HCT116 (cell line): ENCODE results near the gene SORCS2. TPM values are rescaled to one million over a fixed set of nuclear protein-coding genes. Genes with fewer than 3 reads are reported as not detected.

Experiments
- ATAC-seq: fragments of 200-7000 bp; cut with Tn5 transposase; 2 replicates; pipeline ENCODE4 v1.9.1; 2020; ENCODE audit warnings: mild to moderate bottlenecking, moderate library complexity
- BruUV-seq: library from RNA; stranded (reverse); fragments of 400-500 nt; replicated peaks from 2 replicates; lab custom pipeline; 2021; lab: Mats Ljungman, UMichigan
- CTCF ChIA-PET: fragments of 300-600 bp; sonication (Branson Sonifier 250); formaldehyde crosslinking; loops from one replicate; lab custom pipeline; 2021; ENCODE audit warnings: antibody characterized with exemption; lab: Charles Lee
- POLR2A ChIA-PET: fragments of 300-600, 350-600 bp; sonication (Branson Sonifier 250); formaldehyde crosslinking; loops from one replicate; lab custom pipeline; 2021; ENCODE audit warnings: antibody characterized with exemption; lab: Charles Lee
- RAD21 ChIA-PET, 2 experiments: fragments of 300-600 bp; sonication (Branson Sonifier 250); formaldehyde crosslinking; loops; one replicate each; lab custom pipeline; 2023; ENCODE audit warnings: low total read pairs in 2 of 2; ENCODE audit not compliant: uncharacterized antibody in 2 of 2, unreplicated experiment in 2 of 2, low non-redundant PET in 1 of 2; lab: Charles Lee
- DNase-seq: peaks from one replicate; pipeline ENCODE4 v3.0.0-alpha.2; 2010; ENCODE audit warnings: low read depth, low spot score
- H2AFZ ChIP-seq: fragments of 200-600 bp; shearing (Covaris generic), sonication (generic); 2 replicates; pipeline ENCODE4 v1.6.1; 2017; ENCODE audit warnings: low read depth, mixed run types, mixed read lengths, antibody characterized with exemption, low read length; ENCODE audit not compliant: poor library complexity, severe bottlenecking
- H3K27ac ChIP-seq: 2 replicates; pipeline ENCODE4 v1.5.1; 2012; ENCODE audit warnings: low read depth, low read length
- H3K27me3 ChIP-seq: fragments of 200-600 bp; sonication (generic); 2 replicates; pipeline ENCODE4 v1.6.1; 2016; ENCODE audit warnings: mixed run types, low read length, mixed read lengths; ENCODE audit not compliant: insufficient read depth
- H3K36me3 ChIP-seq, 2 experiments: fragments of 200-500 bp in 1 of 2; fragments of 200-600 bp in 1 of 2; sonication (Bioruptor generic) in 1 of 2; sonication (generic) in 1 of 2; 2 replicates each; pipeline versions ENCODE4 v1.5.1 to v1.6.1; 2014 to 2016; ENCODE audit warnings: low read length in 2 of 2, inconsistent platforms in 1 of 2, mixed read lengths in 1 of 2, mixed run types in 1 of 2; ENCODE audit not compliant: insufficient read depth in 2 of 2, control insufficient read depth in 1 of 2
- H3K4me1 ChIP-seq, 2 experiments: fragments of 200-600 bp in 1 of 2; sonication (generic) in 1 of 2; 2 replicates each; pipeline versions ENCODE4 v1.5.1 to v1.6.1; 2012 to 2017; ENCODE audit warnings: low read length in 2 of 2, inconsistent platforms in 1 of 2, mild to moderate bottlenecking in 1 of 2, mixed read lengths in 1 of 2, mixed run types in 1 of 2, moderate library complexity in 1 of 2; ENCODE audit not compliant: insufficient read depth in 2 of 2, control insufficient read depth in 1 of 2
- H3K4me2 ChIP-seq: fragments of 200-600 bp; sonication (generic); 2 replicates; pipeline ENCODE4 v1.6.1; 2017; ENCODE audit warnings: mixed run types, low read length, mixed read lengths
- H3K4me3 ChIP-seq, 2 experiments: fragments of 200-600 bp in 1 of 2; sonication (generic) in 1 of 2; replicated peaks in 1 of 2; 2 replicates each; pipeline ENCODE4 v1.5.1; 2011 to 2016; ENCODE audit warnings: low read length in 2 of 2, control low read depth in 1 of 2, low read depth in 1 of 2, mild to moderate bottlenecking in 1 of 2, mixed read lengths in 1 of 2, mixed run types in 1 of 2
- H3K79me2 ChIP-seq: fragments of 200-600 bp; sonication (generic); 2 replicates; pipeline ENCODE4 v1.6.1; 2017; ENCODE audit warnings: mild to moderate bottlenecking, mixed run types, low read length, moderate library complexity, mixed read lengths; ENCODE audit not compliant: insufficient read depth
- H3K9ac ChIP-seq: fragments of 200-600 bp; sonication (generic); 2 replicates; pipeline ENCODE4 v1.6.1; 2016; ENCODE audit warnings: low read length, mixed read lengths
- H3K9me2 ChIP-seq: fragments of 200-600 bp; sonication (generic), shearing (Covaris generic); 2 replicates; pipeline ENCODE4 v1.6.1; 2017; ENCODE audit warnings: mixed run types, mild to moderate bottlenecking, moderate library complexity; ENCODE audit not compliant: insufficient read depth
- H3K9me3 ChIP-seq, 2 experiments: fragments of 200-500 bp in 1 of 2; fragments of 200-600 bp in 1 of 2; sonication (Bioruptor generic) in 1 of 2; sonication (generic) in 1 of 2; 2 replicates each; pipeline ENCODE4 v1.6.1; 2014 to 2017; ENCODE audit warnings: low read length in 2 of 2, mixed read lengths in 2 of 2, inconsistent platforms in 1 of 2, low read depth in 1 of 2, mild to moderate bottlenecking in 1 of 2, mixed run types in 1 of 2, moderate library complexity in 1 of 2; ENCODE audit not compliant: control insufficient read depth in 1 of 2, insufficient read depth in 1 of 2
- H4K20me1 ChIP-seq: fragments of 200-600 bp; sonication (generic), shearing (Covaris generic); 2 replicates; pipeline ENCODE4 v1.6.1; 2017; ENCODE audit warnings: mixed run types, mild to moderate bottlenecking, moderate library complexity; ENCODE audit not compliant: insufficient read depth
- CBX3 ChIP-seq: IDR thresholded peaks from 2 replicates; pipeline ENCODE4 v1.6.1; 2012; ENCODE audit warnings: low read depth
- CEBPB ChIP-seq: IDR thresholded peaks from 2 replicates; pipeline ENCODE4 v1.6.1; 2012; ENCODE audit warnings: low read depth
- EGR1 ChIP-seq: IDR thresholded peaks from 2 replicates; pipeline ENCODE4 v1.6.1; 2012; ENCODE audit warnings: low read depth
- EZH2 ChIP-seq: fragments of 200-600 bp; sonication (generic); IDR thresholded peaks from 2 replicates; pipeline ENCODE4 v1.6.1; 2017; ENCODE audit warnings: antibody characterized with exemption, mixed run types
- EZH2phosphoT487 ChIP-seq: fragments of 200-600 bp; IDR thresholded peaks from 2 replicates; pipeline ENCODE4 v1.6.1; 2018; ENCODE audit warnings: antibody characterized with exemption, borderline replicate concordance
- FOSL1 ChIP-seq: IDR thresholded peaks from 2 replicates; pipeline ENCODE4 v1.6.1; 2012; ENCODE audit warnings: low read depth
- POLR2A ChIP-seq: IDR thresholded peaks from 2 replicates; pipeline ENCODE4 v1.7.0; 2011; ENCODE audit warnings: borderline replicate concordance; ENCODE audit not compliant: insufficient read depth, insufficient read length; ENCODE audit errors: extremely low read depth
- POLR2AphosphoS5 ChIP-seq: IDR thresholded peaks from 2 replicates; pipeline ENCODE4 v1.6.1; 2011; ENCODE audit warnings: mild to moderate bottlenecking, low read depth, low read length, moderate library complexity
- SIN3A ChIP-seq: IDR thresholded peaks from 2 replicates; pipeline ENCODE4 v1.6.1; 2012; ENCODE audit warnings: low read depth
- SP1 ChIP-seq: IDR thresholded peaks from 2 replicates; pipeline ENCODE4 v1.6.1; 2012; ENCODE audit warnings: low read depth
- TCF7L2 ChIP-seq: IDR thresholded peaks from 2 replicates; pipeline ENCODE4 v1.7.0; 2011; ENCODE audit warnings: borderline replicate concordance, inconsistent platforms; ENCODE audit not compliant: insufficient read depth, insufficient read length; ENCODE audit errors: extremely low read depth
- YY1 ChIP-seq: IDR thresholded peaks from 2 replicates; pipeline ENCODE4 v1.6.1; 2011; ENCODE audit warnings: low read length, low read depth, moderate library complexity, mild to moderate bottlenecking; ENCODE audit not compliant: insufficient replicate concordance; ENCODE audit errors: extremely low read depth
- ZFX ChIP-seq: fragments of 450-650 bp; IDR thresholded peaks from 2 replicates; pipeline ENCODE4 v1.6.1; 2017
- intact Hi-C: fragments of 100-400 bp; cut with micrococcal nuclease; formaldehyde crosslinking; loops from 2 replicates; pipeline ENCODE4 v1.10.0; 2022
- total RNA-seq: library from RNA; stranded (reverse); gene quantifications from one replicate; pipeline ENCODE4 v1.2.1, GENCODE V29; 2021; ENCODE audit not compliant: unreplicated experiment
- TF ChIP-seq, protein P1 (sequence below): IDR thresholded peaks from 2 replicates; pipeline ENCODE4 v1.6.1; 2011; ENCODE audit warnings: mild to moderate bottlenecking, low read length, moderate library complexity; ENCODE audit not compliant: insufficient replicate concordance; ENCODE audit errors: extremely low read depth
- TF ChIP-seq, protein P2 (sequence below): IDR thresholded peaks from 2 replicates; pipeline ENCODE4 v1.6.1; 2012

SORCS2 gene
- total RNA-seq, 1 experiment from 2014 or later, result 0.37 TPM

DNA sequence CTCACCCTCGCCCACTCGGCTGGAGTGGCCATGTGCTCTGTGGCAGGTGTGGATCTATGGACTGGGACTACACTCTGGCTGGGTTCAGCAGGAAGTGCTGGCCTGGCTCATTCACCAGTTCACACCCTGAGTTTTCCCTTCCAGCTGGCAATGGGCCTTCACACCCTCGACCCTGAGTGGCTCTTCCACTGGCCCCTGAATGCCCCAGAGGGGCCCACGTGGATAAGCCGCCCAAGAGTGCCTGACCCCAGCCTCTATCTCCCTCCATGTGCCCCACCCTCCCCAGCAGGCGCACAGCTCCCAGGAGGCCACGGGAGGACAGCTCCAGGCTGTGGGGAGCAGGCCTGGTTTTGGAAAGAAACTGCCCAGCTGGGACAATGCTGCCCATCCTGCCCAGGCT is 513.3 kb downstream of the SORCS2 start:
- Histone ChIP-seq H2AFZ (no peak overlapping the region), H3K36me3 (no peaks in the 10 kb centered on the region), H4K20me1 (no peaks in the 10 kb centered on the region), H3K9ac (no peak overlapping the region), H3K4me2 (no peak overlapping the region), H3K4me3 (no peak overlapping the region), H3K79me2 (no peaks in the 10 kb centered on the region), H3K27me3 (no peaks in the 10 kb centered on the region), H3K4me1 (peaks cover 10 to 27% of the 10 kb centered on the region in 2 experiments; a peak in 3 of 4 replicates), H3K27ac (no peak overlapping the region), H3K9me2 (no peaks in the 10 kb centered on the region), H3K9me3 (no peaks in the 10 kb centered on the region)
- intact Hi-C loops, result no loop called here
- POLR2A ChIA-PET, result no interaction called here
- RAD21 ChIA-PET, result no interaction called here
- BruUV-seq, result no TSS peak
- ATAC-seq, result no peak
- CTCF ChIA-PET, result interaction anchor here (1.0 to 1.3 kb wide), 2 partner anchors 15 to 97 kb away, joined by 5 read pairs; no protein-coding TSS in a partner anchor
- no peak for DNase-seq
- TF ChIP-seq EZH2phosphoT487, result no peak
- TF ChIP-seq POLR2A, result no peak
- TF ChIP-seq POLR2AphosphoS5, result no peak
- TF ChIP-seq, protein P1, sequence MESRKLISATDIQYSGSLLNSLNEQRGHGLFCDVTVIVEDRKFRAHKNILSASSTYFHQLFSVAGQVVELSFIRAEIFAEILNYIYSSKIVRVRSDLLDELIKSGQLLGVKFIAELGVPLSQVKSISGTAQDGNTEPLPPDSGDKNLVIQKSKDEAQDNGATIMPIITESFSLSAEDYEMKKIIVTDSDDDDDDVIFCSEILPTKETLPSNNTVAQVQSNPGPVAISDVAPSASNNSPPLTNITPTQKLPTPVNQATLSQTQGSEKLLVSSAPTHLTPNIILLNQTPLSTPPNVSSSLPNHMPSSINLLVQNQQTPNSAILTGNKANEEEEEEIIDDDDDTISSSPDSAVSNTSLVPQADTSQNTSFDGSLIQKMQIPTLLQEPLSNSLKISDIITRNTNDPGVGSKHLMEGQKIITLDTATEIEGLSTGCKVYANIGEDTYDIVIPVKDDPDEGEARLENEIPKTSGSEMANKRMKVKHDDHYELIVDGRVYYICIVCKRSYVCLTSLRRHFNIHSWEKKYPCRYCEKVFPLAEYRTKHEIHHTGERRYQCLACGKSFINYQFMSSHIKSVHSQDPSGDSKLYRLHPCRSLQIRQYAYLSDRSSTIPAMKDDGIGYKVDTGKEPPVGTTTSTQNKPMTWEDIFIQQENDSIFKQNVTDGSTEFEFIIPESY, result no peak
- TF ChIP-seq CEBPB, result no peak
- no peak for TF ChIP-seq EZH2
- no peak for TF ChIP-seq ZFX
- TF ChIP-seq, protein P2, sequence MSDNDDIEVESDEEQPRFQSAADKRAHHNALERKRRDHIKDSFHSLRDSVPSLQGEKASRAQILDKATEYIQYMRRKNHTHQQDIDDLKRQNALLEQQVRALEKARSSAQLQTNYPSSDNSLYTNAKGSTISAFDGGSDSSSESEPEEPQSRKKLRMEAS, result no peak
- no peak for TF ChIP-seq SP1
- TF ChIP-seq YY1, result no peak
- TF ChIP-seq SIN3A, result no peak
- no peak for TF ChIP-seq EGR1
- TF ChIP-seq TCF7L2, result no peak
- TF ChIP-seq FOSL1, result no peak
- no peak for TF ChIP-seq CBX3
